Measurements from ENCODE around the gene TCEAL8.

Gene TCEAL8

DNA sequence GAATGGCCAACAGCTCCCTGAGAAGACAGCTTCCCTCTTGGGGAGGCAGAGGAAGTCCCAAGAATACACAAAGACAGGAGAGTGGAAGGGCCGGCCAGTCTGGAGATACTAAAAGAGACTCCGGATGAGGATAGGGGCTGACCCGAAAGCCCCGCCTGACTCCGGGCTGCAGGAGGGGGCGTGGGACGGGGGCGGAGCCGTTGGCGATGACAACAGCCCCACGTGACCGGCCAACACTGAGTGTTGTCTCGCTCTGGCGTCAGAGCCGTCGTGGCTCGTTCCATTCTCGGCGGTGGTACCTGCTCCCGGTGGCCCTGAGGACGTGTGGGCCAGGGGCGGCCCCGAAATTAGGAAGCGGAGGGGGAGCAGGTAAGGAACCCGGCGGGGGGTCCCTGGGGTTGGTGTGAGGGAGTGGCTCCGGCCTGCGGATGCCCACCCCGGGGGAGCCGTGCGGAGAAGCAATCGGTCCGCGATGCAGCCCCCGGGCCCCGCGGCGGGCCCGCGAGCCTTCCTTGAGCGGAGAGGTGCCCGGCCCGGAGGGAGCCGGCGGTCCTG is 40.0 kb downstream of the TCEAL8 start, which contains the start of gene BEX4:
TSS of gene BEX4 (plus strand) at position 239 of the 555 bp plus-strand sequence. CDS start 1,046 bp downstream, outside the sequence.
- DNase-seq (ENCODE audit: low read depth): peak; percentile 7

DNA sequence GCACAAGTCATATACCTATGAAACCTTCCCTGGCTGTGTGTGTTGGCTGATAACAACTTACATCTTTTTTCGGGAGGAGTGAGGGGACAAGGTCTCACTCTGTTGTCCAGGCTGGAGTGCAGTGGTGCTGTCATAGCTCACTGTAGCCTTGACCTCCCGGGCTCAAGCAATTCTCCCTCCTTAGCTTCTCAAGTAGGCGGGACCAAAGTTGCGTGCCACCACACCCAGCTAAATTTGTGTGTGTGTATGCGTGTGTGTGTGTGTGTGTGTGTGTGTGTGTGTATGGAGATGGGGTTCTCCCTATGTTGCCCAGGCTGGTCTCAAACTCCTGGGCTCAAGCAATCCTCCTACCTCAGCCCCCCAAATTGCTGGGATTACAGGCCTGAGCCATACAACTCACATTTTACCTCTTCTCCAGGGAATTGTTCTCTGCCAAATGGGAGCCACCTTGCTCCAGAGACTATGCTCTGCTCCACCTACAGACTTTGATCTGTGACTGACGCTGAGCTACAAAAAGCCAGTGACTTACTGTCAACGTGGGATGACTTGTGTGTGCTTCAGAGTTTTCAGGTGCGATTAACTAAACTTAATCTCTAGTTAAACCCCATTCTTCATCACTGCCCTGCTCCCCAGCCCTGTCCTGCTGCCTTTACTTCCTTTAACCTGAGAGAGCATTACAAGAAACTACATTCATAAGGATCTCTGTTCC is 42.1 kb downstream of the TCEAL8 start:
- DNase-seq (ENCODE audit: low read depth): no peak

DNA sequence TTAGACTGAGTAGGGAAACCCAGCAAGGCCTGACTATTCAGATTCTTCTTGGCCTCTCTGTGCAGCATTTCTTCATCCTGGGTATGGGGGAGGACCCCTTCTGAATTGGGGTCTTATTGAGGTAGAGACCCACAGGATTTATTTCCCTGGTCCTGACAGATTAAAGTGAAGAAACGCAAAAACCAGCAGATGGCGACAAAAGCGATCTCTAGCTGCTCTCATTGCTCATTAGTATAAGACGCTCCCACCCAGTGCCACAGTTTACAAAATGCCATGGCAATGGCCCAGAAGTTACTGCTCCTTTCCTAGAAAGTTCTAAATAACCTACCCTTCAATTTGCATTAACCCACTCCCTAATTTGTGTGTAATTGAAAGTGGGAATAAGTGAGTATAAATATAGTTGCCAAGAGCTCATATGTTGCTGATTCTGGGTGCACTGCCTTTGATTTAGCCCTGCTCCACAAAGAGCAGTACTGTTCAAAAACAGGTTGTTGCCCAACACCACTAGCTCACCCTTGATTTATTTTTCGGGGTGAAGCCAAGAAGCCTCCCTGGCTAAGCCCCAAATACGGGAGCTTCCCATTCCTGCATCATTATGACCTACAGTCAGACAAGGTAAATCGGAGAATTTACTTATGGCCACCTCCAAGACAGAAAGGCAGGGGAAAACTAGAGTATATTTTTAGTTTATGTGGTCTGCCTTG is 43.8 kb downstream of the TCEAL8 start:
- DNase-seq (ENCODE audit: low read depth): peak; percentile 5

GRCh38 chrX:103210056-103210455 is 44.9 kb downstream of the TCEAL8 start:
- no peak for DNase-seq (ENCODE audit: low read depth)

Measured in HS-27A (cell line).